Non-pigmented ciliary epithelial cell (primary cell): Measurements from ENCODE around the gene POMGNT1.

Experiments used
- DNase-seq: peaks from one replicate; pipeline ENCODE4 v3.0.0-alpha.2; 2010; ENCODE audit warnings: low read depth

POMGNT1 gene

DNA sequence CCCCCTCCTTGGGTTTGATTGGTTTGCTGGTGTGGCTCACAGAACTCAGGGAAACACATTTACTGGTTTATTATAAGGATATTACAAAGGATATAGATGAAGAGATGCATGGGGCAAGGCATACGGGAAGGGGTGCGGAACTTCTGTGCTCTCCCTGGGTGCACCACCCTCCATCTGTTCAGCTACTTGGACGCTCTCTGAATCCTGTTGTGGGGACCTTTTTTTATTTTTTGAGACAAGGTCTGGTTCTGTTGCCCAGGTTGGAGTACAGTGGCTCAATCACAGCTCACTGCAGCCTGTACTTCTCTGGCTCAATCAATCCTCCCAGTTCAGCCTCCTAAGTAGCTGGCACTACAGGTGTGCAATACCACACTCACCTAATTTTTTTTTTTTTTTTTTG is 12.3 kb upstream of the POMGNT1 start:
- DNase-seq: no peak

DNA sequence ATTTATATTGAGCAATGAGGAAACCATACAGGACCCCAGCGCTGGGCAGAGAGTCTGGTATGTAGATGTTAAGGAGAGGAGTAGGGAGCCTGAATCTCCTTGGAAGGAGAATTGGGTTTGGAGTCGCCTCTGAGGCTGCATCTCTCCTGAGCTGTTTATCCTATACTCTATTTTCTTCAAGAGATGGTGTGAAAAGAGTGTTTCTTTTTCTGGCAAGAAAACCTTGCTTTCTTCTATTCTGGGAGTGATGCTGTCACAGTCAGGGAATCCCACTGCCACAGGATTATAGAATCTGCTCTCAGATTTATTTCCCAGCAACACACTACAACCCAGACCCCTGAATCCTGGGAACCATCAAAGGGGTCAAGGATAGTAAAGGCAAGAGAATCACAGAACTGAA is 8.2 kb upstream of the POMGNT1 start:
- no peak for DNase-seq

DNA sequence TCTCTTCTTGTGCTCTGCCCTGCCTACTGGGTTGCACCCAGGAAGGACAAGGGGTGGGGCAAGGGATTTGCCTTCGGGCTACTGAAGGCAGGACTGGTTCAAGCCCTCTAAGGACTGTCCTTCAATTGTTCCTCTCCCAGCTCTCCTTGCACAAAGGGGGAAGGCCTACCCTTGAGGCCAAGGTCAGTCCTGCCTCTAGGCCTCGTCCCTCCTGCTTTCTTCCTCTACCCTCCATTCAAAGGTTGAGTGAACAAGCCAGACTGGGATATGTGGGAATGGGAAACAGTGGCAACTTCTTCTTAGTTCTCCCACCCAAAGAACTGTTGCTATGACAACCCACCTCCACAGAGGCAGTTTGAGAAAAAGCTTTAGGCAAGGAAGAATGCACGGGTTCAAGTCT is 7.6 kb upstream of the POMGNT1 start:
- DNase-seq: no peak

DNA sequence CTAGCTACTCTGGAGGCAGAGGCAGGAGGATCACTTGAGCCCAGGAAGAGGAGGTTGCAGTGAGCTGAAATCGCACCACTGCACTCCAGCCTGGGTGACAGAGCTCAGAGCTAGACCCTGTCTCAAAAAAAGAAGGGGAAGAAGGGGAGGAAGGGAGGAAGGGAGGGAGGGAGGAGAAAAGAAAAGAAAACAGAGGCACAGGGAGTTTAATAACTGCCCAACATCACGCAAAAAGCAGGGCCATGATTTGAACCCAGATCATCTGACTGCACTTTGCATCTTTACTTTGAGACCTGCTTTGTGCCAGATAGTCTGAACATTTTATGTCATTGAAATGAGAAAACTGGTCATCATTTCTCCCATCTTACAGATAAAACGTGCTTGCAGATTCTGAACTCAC is 6.9 kb upstream of the POMGNT1 start:
- DNase-seq: no peak

DNA sequence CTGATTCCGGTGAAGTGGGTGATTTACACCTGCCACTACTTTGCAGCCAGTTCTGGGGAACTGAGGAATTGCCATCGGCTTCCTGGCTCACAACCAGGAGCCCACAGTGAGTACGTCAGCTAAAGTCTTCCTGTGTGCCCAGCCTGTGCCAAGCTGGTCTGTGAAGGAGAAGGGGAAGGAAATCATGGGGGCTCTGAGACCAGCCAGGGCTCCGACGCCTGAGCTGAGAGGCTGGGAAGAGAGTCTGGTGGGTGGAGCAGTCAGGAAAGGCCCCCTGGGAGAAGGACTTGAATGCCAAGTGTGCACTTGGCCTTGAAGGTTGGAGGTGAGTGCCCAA is 6.1 kb upstream of the POMGNT1 start:
- DNase-seq: no peak

DNA sequence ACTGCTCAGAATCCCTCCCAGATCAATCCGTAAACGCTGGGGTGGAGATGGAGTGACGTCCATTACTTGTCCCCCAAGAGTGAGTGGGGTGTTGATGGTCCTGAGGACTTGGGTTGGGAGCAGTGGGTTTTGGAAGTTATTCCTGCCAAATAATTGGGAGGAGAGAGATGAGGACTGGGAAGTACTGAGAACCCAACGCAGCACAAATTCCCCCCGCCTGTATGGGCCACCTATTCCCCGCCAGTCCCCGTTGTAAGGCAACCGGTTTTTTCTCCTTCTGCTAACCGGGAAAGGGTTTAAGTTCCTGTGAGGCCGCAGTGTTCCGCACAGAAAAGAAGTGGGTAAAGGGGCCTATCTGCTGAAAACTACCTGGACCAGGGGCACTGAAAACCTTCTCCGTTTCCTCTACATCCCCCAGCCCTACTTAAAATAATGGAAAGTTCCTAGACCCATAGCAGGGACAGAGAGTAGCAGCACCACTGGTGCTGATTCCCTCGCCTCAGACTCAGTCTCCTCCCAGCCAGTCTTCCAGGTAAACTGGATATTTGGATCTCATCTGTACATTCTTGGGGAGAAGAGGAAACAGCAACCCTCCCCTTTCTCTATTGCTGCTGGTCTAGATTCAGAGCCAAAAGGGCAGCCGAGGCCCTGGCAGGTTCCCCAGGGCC is 5.6 kb upstream of the POMGNT1 start:
- DNase-seq: no peak

DNA sequence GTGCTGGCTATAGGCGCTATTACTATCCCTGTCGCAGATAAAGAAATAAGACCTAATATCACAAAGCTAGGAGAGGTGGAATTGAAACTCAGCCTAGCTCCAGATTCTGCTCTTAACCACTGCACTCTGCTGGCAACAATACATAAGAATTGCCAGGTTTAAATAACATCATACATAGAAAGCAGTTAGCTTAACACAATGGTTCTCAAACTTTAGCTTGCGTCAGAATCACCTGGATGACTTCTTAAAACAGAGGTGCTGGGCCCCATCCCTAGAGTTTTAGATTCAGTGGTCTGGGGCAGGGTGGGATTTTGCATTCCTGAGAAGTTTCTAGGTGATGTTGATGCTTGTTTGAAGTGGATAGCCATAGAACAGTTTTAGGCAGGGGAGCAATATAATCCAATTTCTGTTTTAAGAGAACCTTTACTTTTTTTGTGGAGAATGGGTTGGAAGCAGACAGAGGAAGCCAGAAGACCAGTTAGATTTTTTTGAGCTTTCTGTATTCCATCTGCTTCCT is 1.1 kb upstream of the POMGNT1 start:
- no peak for DNase-seq

DNA sequence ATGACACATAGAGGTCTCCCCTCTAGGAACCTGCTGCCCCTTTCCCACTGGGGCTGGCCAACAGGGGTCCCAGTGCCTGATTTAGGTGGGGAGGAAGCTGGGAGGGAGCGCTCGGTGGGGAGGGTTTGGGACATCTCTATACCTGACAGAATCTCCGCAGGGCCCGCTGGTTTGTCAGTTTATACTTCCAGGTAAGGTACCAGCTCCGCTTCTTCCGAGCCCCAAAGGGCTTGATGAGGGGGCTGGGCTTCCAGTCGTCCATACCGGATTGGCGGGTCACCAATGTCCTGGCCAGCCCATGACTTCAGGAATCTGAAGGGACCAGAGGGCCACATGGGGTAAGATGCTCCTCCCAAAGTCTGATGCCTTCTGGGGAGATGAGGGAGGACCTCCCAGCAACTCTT is 672 bp downstream of the POMGNT1 start:
- DNase-seq: no peak

DNA sequence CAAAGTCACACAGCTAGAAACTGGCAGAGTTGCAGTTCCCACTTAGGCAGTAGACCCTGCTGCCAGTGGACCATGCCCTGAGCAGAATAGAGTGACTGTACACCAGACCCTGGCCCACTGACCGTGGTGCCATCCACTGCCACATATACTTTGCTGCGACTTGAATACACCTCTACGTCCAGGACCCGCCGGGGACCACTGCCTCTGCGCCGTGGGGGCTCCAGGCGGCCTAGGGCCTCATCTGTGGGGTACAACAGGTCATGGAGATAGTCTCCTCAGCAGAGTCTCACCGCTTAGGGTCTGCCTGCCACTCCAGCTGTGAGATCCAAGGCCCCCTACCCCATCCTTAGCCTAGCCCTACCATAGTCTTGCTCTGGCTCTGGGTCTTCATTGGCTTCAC is 1.6 kb downstream of the POMGNT1 start:
- DNase-seq: no peak

DNA sequence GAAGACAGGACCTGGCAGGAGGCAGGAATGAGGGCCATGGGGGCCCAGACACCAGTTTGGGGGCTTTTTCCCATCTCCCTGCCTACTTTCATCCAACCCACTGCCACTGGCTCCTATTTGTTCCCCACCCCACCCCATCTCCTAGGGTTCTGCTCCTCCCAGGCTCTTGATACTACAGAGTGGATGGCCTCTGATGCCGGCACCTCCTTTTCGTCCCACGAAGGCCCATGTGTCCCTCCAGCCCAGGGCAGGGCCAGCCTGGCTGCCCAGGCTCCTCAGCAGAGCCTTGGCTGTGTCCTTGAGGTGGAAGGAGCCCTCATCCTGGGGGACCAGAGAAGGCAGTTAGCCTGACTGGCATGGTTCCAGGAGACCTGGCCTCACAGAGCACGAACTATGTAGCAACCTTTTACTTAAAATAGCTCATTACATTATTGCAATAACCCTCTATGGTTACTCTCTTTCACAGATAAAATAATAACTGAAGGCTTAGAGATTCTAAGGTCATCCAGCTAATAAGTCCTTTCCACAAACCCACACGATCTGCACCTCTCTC is 3.5 kb downstream of the POMGNT1 start:
- DNase-seq: no peak

DNA sequence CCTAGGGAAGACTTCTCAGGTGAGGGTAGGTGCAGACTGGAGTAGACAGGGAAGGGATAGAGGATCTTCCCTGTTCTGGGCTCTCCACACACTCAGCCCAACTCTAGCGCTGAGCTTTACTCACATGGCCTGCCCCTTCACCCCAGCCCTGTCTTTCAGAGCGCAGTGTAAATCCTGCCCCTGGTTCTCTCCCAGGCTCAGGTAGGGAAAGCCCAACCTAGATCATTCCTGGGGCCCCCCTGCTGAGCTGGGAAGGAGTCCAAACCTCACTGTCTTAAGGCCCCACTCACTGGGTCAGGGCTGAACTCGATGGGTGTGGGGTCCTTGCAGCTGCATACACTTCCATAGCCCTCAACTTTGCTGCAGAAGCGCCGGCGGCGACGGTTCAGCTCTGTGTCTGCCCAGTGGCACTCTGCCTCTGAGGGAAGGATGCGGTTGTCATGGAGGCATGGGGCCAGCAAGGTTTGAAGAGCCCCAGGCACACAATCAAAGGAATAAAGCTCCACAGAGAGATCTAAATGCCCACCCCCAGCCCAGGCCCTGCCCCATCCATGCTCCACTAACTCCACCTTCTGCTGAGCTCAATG is 4.2 kb downstream of the POMGNT1 start:
- no peak for DNase-seq

DNA sequence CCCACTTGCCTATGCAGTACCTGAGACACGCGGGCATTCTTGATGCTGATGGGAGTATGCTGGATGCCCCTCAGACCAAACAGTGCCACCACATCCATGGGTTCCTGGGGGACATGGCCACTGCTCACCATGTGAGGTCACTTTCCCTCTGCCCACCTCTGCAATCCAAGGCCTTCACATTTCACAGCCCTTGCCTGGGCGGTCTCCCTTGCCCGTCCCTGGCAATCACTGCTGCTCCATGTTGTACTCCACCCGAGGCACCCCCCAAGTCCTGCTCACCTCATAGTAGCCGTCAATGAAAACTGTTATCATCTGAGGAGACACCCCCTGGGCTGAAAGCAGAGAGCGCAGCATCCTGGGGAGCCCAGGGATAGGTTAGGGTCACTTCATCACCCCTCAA is 4.9 kb downstream of the POMGNT1 start:
- DNase-seq: no peak

DNA sequence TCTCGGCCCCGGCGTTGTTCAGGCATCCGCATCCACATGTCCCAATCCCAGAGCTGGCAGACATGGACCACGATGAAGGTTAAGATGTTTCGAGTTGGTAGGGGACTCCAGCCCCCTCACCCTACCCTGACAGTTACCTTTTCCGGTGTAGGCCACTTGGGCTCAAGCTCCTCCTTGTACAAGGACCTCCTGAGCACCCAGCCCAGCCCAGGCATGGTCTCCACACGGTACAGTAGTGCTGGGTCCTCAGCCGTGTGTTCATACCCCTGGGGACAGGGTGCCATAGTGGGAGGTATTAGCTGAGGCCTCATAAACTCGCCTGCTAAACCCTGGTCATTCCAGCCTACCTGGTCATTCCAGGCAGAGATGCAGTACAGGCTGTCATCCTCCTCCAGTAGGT is 6.1 kb downstream of the POMGNT1 start:
- no peak for DNase-seq

DNA sequence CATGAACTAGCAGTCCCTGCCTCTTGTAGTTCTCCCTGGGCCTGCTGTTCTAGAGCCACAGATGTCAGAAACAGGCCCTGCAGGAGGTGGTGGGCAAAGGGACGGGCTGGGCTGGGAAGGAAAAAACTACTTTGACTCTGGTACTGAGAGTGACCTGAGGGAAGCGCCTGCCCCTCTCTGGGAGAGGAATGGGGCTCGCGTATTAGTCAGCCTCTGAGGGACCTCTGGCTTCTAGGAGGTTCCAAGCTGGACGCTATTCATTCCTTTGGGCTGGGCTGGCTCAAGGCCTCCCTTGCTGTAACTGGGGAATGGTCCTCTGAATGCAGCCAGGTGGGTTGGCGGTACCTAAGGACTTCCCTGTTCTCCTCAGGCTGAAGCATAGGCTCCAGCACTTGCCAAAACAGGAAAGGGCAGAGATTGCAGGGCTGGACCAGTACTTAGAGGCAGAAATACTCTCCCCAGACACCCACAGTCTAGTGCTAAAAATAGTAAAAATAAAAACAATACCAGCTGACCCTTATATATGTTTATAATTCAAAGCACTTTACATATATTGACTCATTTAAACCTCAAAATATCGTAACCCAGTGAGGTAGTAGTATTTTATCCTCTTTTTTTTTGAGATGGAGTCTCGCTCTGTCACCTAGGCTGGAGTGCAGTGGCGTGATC is 7.1 kb downstream of the POMGNT1 start:
- DNase-seq: no peak

DNA sequence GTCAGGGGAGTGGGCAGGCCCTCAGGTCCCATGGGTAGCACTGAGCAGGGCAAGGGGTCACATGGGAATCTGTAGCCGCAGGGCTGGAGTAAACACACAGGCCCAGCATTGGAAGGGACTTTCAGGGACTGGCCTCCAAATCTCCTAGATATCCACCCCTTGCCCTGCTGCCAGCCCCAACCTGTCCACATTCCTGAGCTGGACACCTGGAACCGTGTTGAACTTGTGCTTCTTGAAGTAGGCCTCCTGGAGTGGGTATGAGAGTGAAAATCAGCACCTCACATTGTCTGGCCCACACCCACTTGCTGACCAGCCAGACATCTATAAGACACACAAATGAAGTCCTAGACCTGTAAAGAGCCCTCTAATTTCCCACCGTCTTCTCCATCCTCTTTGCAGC is 7.7 kb downstream of the POMGNT1 start:
- DNase-seq: no peak

DNA sequence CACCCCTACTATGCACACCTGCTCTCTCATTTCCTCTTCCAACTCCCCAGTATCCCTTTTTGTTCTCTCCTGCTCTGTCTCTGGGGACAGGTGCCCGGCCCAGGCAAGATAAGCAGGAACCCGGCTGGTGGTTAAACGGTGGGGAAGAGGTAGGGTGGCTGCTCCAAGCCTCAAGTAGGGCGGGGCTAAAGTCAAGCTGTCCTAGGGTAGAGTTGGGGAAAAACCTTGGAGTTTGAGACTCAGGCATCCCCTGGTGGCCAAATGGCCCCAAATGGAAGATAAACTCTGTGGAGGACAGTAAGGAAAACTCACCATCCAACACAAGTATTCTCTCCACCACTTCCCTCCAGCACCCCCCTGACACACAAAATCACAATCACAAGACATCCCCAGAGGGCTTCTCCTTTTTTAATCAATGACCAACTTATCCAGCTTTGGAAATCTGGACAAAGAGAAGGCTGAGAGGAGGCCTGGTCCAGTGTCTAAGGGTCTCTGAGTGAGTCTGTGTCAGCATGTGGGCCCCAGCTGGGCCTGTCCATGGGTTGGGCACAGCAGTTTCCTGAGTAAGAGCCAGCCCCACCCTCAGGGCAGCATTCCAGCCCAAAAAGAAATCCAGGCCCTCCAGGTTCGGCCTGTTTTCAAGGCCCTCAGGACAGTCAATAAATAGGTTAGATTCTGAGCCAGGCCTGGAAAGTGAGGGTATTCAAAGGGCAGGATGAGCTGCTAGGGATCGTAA is 9.8 kb downstream of the POMGNT1 start:
- no peak for DNase-seq

DNA sequence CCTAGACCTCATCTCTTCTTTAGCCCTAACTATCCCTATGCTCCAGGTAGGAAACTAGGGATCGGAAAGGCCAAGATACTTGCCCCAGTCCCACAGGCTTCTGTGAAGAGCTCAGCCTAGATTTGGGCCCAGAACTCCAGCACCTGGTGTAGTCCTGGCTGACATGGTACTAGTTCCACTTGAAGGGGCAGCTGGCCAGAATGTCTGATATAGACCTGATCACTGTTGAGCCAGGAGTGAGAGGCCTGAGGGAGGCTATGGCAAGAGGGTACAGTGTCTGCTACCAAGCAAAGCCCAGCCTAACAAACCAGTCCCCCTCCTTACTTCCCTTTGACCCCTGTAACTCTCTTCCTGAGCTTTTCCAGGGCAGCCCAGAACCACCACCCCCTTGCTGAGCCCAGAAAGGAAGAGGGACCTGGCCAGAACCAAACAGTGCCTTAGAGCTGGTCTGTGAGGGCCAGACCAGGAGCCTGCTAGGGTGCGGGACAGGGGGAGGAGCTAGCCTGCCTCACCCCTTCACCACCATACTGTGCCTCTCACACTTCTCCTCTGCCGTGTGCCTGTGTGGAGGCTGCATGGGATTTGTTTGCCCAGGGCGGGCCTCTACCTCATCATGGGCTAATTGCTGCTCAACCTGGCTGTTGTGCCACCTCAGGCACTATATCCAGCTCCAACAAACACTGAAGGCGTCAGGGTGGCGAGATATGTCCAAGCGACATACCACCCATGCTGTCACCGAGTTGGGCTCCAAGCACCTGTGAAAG is 10.9 kb downstream of the POMGNT1 start:
- DNase-seq: no peak

DNA sequence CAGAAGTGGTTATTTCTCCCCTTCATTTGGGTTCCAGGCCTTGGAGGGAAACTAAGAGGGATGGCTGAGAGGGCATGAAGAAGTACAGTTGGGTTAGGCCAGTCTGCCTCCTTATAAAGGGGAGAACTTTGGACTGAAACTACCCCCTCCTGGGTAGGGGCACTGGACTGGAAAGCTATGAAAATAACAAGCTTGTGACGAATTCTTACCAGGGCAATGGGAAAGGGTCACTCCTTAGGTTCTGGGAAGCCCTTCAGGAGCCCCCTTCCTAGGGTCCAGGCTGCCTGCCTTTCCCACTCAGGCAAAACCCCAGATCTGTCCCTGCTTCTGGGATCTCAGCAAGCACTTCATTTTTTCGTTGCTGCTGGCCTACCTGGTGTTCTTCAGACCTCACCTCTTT is 12.2 kb downstream of the POMGNT1 start:
- DNase-seq: no peak

DNA sequence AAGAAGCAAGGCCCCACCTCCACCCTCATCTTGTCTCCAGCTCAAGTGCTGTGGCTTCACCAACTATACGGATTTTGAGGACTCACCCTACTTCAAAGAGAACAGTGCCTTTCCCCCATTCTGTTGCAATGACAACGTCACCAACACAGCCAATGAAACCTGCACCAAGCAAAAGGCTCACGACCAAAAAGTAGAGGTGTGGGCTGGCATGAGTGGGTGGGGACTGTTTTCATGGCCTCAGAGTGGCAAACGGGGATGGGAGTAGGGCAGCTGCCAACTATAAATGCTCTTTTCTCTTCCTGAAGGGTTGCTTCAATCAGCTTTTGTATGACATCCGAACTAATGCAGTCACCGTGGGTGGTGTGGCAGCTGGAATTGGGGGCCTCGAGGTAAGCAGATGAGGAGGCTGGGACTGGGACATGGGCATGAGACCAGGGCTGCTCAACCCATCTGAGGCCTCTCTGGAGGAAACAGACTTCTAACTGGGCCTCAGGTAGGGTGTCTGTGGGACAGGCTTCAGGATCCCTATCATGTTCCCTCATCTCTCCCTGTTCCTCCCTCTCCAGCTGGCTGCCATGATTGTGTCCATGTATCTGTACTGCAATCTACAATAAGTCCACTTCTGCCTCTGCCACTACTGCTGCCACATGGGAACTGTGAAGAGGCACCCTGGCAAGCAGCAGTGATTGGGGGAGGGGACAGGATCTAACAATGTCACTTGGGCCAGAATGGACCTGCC is 13.1 kb downstream of the POMGNT1 start:
- DNase-seq: no peak

DNA sequence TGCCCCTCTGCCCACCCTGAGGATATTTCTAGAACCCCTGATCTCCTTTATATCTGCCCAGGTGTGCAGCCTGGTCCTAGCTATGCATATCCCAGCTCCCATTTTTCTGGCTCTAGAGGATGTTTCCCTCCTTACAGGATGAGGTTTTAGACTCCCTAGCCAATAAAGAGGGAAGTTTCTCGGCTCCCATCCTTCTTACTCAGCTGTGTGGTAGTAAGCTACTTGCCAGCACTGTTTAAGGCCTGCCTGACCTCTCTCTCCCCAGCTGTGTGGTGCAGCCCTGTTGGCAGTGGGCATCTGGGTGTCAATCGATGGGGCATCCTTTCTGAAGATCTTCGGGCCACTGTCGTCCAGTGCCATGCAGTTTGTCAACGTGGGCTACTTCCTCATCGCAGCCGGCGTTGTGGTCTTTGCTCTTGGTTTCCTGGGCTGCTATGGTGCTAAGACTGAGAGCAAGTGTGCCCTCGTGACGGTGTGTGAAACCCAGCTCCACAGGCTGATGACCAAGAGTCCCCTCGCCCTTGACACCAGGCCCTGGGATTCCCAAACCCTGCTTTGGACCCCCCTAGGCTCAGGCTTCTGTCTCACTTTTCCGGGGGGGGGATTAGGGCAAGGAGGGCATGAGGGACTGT is 14.2 kb downstream of the POMGNT1 start:
- DNase-seq: no peak
